HCT116 (cell line): ENCODE data around the gene ZNF451. TPM values are rescaled to one million over a fixed set of nuclear protein-coding genes. Genes with fewer than 3 reads are reported as not detected.
"Not testable (repeated sequence)": the region's sequence is repeated elsewhere in the genome, so short reads cannot be mapped to it uniquely, and the experiment has no call there.

Experiments
- ATAC-seq: fragments of 200-7000 bp; cut with Tn5 transposase; 2 replicates; pipeline ENCODE4 v1.9.1; 2020; ENCODE audit warnings: mild to moderate bottlenecking, moderate library complexity
- BruUV-seq: library from RNA; stranded (reverse); fragments of 400-500 nt; replicated peaks from 2 replicates; lab custom pipeline; 2021; lab: Mats Ljungman, UMichigan
- CTCF ChIA-PET: fragments of 300-600 bp; sonication (Branson Sonifier 250); formaldehyde crosslinking; loops from one replicate; lab custom pipeline; 2021; ENCODE audit warnings: antibody characterized with exemption; lab: Charles Lee
- POLR2A ChIA-PET: fragments of 300-600, 350-600 bp; sonication (Branson Sonifier 250); formaldehyde crosslinking; loops from one replicate; lab custom pipeline; 2021; ENCODE audit warnings: antibody characterized with exemption; lab: Charles Lee
- RAD21 ChIA-PET, 2 experiments: fragments of 300-600 bp; sonication (Branson Sonifier 250); formaldehyde crosslinking; loops; one replicate each; lab custom pipeline; 2023; ENCODE audit warnings: low total read pairs in 2 of 2; ENCODE audit not compliant: uncharacterized antibody in 2 of 2, unreplicated experiment in 2 of 2, low non-redundant PET in 1 of 2; lab: Charles Lee
- DNase-seq: peaks from one replicate; pipeline ENCODE4 v3.0.0-alpha.2; 2010; ENCODE audit warnings: low read depth, low spot score
- H2AFZ ChIP-seq: fragments of 200-600 bp; shearing (Covaris generic), sonication (generic); 2 replicates; pipeline ENCODE4 v1.6.1; 2017; ENCODE audit warnings: low read depth, mixed run types, mixed read lengths, antibody characterized with exemption, low read length; ENCODE audit not compliant: poor library complexity, severe bottlenecking
- H3K27ac ChIP-seq: 2 replicates; pipeline ENCODE4 v1.5.1; 2012; ENCODE audit warnings: low read depth, low read length
- H3K27me3 ChIP-seq: fragments of 200-600 bp; sonication (generic); 2 replicates; pipeline ENCODE4 v1.6.1; 2016; ENCODE audit warnings: mixed run types, low read length, mixed read lengths; ENCODE audit not compliant: insufficient read depth
- H3K36me3 ChIP-seq, 2 experiments: fragments of 200-500 bp in 1 of 2; fragments of 200-600 bp in 1 of 2; sonication (Bioruptor generic) in 1 of 2; sonication (generic) in 1 of 2; 2 replicates each; pipeline versions ENCODE4 v1.5.1 to v1.6.1; 2014 to 2016; ENCODE audit warnings: low read length in 2 of 2, inconsistent platforms in 1 of 2, mixed read lengths in 1 of 2, mixed run types in 1 of 2; ENCODE audit not compliant: insufficient read depth in 2 of 2, control insufficient read depth in 1 of 2
- H3K4me1 ChIP-seq, 2 experiments: fragments of 200-600 bp in 1 of 2; sonication (generic) in 1 of 2; 2 replicates each; pipeline versions ENCODE4 v1.5.1 to v1.6.1; 2012 to 2017; ENCODE audit warnings: low read length in 2 of 2, inconsistent platforms in 1 of 2, mild to moderate bottlenecking in 1 of 2, mixed read lengths in 1 of 2, mixed run types in 1 of 2, moderate library complexity in 1 of 2; ENCODE audit not compliant: insufficient read depth in 2 of 2, control insufficient read depth in 1 of 2
- H3K4me2 ChIP-seq: fragments of 200-600 bp; sonication (generic); 2 replicates; pipeline ENCODE4 v1.6.1; 2017; ENCODE audit warnings: mixed run types, low read length, mixed read lengths
- H3K4me3 ChIP-seq, 2 experiments: fragments of 200-600 bp in 1 of 2; sonication (generic) in 1 of 2; replicated peaks in 1 of 2; 2 replicates each; pipeline ENCODE4 v1.5.1; 2011 to 2016; ENCODE audit warnings: low read length in 2 of 2, control low read depth in 1 of 2, low read depth in 1 of 2, mild to moderate bottlenecking in 1 of 2, mixed read lengths in 1 of 2, mixed run types in 1 of 2
- H3K79me2 ChIP-seq: fragments of 200-600 bp; sonication (generic); 2 replicates; pipeline ENCODE4 v1.6.1; 2017; ENCODE audit warnings: mild to moderate bottlenecking, mixed run types, low read length, moderate library complexity, mixed read lengths; ENCODE audit not compliant: insufficient read depth
- H3K9ac ChIP-seq: fragments of 200-600 bp; sonication (generic); 2 replicates; pipeline ENCODE4 v1.6.1; 2016; ENCODE audit warnings: low read length, mixed read lengths
- H3K9me2 ChIP-seq: fragments of 200-600 bp; sonication (generic), shearing (Covaris generic); 2 replicates; pipeline ENCODE4 v1.6.1; 2017; ENCODE audit warnings: mixed run types, mild to moderate bottlenecking, moderate library complexity; ENCODE audit not compliant: insufficient read depth
- H3K9me3 ChIP-seq, 2 experiments: fragments of 200-500 bp in 1 of 2; fragments of 200-600 bp in 1 of 2; sonication (Bioruptor generic) in 1 of 2; sonication (generic) in 1 of 2; 2 replicates each; pipeline ENCODE4 v1.6.1; 2014 to 2017; ENCODE audit warnings: low read length in 2 of 2, mixed read lengths in 2 of 2, inconsistent platforms in 1 of 2, low read depth in 1 of 2, mild to moderate bottlenecking in 1 of 2, mixed run types in 1 of 2, moderate library complexity in 1 of 2; ENCODE audit not compliant: control insufficient read depth in 1 of 2, insufficient read depth in 1 of 2
- H4K20me1 ChIP-seq: fragments of 200-600 bp; sonication (generic), shearing (Covaris generic); 2 replicates; pipeline ENCODE4 v1.6.1; 2017; ENCODE audit warnings: mixed run types, mild to moderate bottlenecking, moderate library complexity; ENCODE audit not compliant: insufficient read depth
- ELF1 ChIP-seq: IDR thresholded peaks from 2 replicates; pipeline ENCODE4 v1.6.1; 2012; ENCODE audit warnings: low read depth, borderline replicate concordance
- JUND ChIP-seq: IDR thresholded peaks from 2 replicates; pipeline ENCODE4 v1.6.1; 2012
- POLR2AphosphoS5 ChIP-seq: IDR thresholded peaks from 2 replicates; pipeline ENCODE4 v1.6.1; 2011; ENCODE audit warnings: mild to moderate bottlenecking, low read depth, low read length, moderate library complexity
- RAD21 ChIP-seq: IDR thresholded peaks from 2 replicates; pipeline ENCODE4 v1.6.1; 2012; ENCODE audit warnings: low read depth, mild to moderate bottlenecking
- TCF7L2 ChIP-seq: IDR thresholded peaks from 2 replicates; pipeline ENCODE4 v1.7.0; 2011; ENCODE audit warnings: borderline replicate concordance, inconsistent platforms; ENCODE audit not compliant: insufficient read depth, insufficient read length; ENCODE audit errors: extremely low read depth
- intact Hi-C: fragments of 100-400 bp; cut with micrococcal nuclease; formaldehyde crosslinking; loops from 2 replicates; pipeline ENCODE4 v1.10.0; 2022
- total RNA-seq: library from RNA; stranded (reverse); gene quantifications from one replicate; pipeline ENCODE4 v1.2.1, GENCODE V29; 2021; ENCODE audit not compliant: unreplicated experiment

ZNF451 gene
- total RNA-seq, 1 experiment from 2014 or later: 49.1 TPM

DNA sequence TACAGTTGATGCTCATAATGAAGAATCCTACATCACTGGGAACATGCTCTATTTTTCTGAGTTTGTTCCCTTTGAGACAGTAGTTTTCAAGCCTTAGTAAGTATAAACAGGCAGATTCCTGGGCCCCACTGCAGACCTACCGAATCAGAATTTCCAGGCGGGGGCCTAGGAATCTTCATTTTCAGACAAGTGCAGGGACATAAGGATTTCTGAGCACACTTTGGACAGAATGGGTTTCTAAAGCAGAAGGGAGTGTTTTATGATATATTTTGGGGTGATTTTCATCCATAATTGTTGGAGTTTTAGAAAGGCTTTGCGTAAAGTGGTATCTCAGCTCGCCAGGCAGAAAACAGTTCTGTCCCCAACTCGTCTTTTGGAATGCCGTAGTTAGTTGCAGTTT is 42.1 kb upstream of the ZNF451 start:
- POLR2A ChIA-PET, H3K4me3 ChIP-seq, H3K9me3 ChIP-seq, H3K4me1 ChIP-seq, H4K20me1 ChIP-seq, H3K27me3 ChIP-seq, intact Hi-C loops, H3K9me2 ChIP-seq, DNase-seq, ATAC-seq, H3K27ac ChIP-seq, RAD21 ChIA-PET, H2AFZ ChIP-seq, CTCF ChIA-PET, H3K9ac ChIP-seq: not testable (repeated sequence)
- Histone ChIP-seq H3K36me3 (peaks cover 17 to 27% of the 10 kb centered on the region in 2 experiments), H3K79me2 (peaks cover 42% of the 10 kb centered on the region), H3K4me2 (peak overlapping the region; percentile 24; the same call in 1 of the 2 replicates)
- TSS peak; percentile 42 for BruUV-seq

DNA sequence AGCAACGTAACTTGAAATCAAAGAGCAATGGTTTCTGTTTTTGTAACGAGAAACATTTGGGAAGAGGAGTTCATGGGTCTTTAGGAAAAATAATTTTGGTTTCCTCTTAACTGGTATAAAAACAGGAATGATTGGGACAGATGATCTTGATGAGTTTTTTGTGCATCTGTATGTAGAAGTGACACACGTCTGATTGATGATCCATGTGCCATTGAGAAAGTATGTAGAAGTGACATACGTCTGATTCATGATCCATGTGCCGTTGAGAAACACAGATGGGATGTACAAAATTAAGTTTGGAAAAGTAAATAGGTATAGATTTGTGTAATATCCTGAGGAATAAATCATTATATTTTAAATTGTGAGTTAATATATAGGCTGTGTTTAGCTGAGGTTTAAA is 41.4 kb upstream of the ZNF451 start:
- H3K79me2 ChIP-seq: peaks cover 43% of the 10 kb centered on the region
- peaks cover 23 to 32% of the 10 kb centered on the region in 2 experiments for H3K36me3 ChIP-seq
- no TSS peak for BruUV-seq
- no peaks in the 10 kb centered on the region for H3K27me3 ChIP-seq
- no peak overlapping the region for H2AFZ ChIP-seq
- H3K9me2 ChIP-seq: no peaks in the 10 kb centered on the region
- POLR2A ChIA-PET: no interaction called here
- H3K27ac ChIP-seq: no peak overlapping the region
- H3K4me1 ChIP-seq: peaks cover 0 to 9% of the 10 kb centered on the region in 2 experiments; a peak in 2 of 4 replicates
- intact Hi-C loops: no loop called here
- DNase-seq (no peak), ATAC-seq (no peak)
- H3K9ac ChIP-seq: no peak overlapping the region
- no peaks in the 10 kb centered on the region for H4K20me1 ChIP-seq
- no peak for TF ChIP-seq TCF7L2
- TF ChIP-seq JUND: no peak
- no peak for TF ChIP-seq ELF1
- no peak for TF ChIP-seq RAD21
- TF ChIP-seq POLR2AphosphoS5: no peak
- no peak overlapping the region for H3K4me3 ChIP-seq
- CTCF ChIA-PET: no interaction called here
- RAD21 ChIA-PET: no interaction called here
- H3K9me3 ChIP-seq: no peaks in the 10 kb centered on the region
- no peak overlapping the region; the same call in 1 of the 2 replicates for H3K4me2 ChIP-seq
